ENCODE data around the gene FBL.
"Not testable (repeated sequence)": the region's sequence is repeated elsewhere in the genome, so short reads cannot be mapped to it uniquely, and the experiment has no call there.

Gene FBL

DNA sequence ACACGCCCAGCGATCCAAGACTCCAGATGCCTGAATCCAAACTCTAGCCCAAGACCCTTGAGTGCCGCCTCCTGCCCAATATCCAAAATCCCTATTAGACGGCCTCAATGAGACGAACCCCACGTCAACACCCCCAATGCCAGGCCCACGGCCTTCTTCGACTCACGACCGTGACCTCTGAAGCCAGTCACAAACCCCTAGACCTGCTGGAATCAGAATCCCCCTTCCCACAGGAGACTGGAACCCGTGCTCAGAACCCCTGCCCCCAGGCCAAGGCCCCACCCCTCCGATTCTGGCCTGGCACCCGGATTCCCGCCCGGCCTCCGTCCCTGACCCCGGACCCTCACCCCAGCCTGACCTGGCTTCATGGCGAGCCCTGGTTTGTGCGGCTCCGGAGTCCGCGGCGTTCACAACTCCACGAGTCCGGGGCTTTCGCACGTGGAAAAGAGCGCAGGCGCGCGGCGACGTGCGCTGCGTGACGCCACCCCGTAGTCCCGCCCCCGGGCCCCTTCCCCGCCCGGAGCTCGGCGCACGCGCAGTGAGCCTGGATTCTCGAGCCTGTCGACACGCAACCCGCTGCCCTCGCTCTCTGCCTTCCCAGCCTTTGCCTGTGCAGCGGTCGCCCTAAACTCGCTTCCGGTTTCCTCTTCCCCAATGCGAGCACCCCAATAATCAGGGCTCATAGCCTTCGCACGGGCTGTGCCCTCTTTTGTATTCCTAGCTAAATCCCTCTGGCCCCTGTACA, at the start of gene FBL:
TSS of gene FBL (minus strand) at position 447 of the 745 bp plus-strand sequence. CDS start at position 368, 79 bp downstream.
- peak; percentile 98 for DNase-seq (ENCODE audit: low read depth in 2 of 2)

DNA sequence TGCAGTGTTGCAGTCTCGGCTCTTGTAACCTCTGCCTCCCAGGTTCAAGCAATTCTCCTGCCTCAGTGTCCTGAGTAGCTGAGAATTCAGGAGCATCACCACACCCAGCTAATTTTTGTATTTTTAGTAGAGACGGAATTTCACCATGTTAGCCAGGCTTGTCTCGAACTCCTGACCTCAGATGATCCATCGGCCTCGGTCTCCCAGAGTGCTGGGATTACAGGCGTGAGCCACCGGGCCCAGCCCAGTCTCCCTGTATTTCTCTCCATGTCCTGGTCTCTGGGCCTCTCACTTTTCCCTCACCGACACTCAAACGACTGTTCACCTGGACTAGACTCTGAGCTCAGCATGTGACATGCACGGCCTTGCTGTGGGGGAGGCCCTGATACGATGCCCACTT, 48.9 kb upstream of the FBL start:
- not testable (repeated sequence) for DNase-seq (ENCODE audit: low read depth in 2 of 2)

- not testable (repeated sequence) for DNase-seq (ENCODE audit: low read depth in 2 of 2)
Measured at GRCh38 chr19:39894236-39894606, 48.0 kb upstream of the FBL start.

GRCh38 chr19:39893366-39894235, 47.4 kb upstream of the FBL start:
- DNase-seq (ENCODE audit: low read depth in 2 of 2), result not testable (repeated sequence)

DNA sequence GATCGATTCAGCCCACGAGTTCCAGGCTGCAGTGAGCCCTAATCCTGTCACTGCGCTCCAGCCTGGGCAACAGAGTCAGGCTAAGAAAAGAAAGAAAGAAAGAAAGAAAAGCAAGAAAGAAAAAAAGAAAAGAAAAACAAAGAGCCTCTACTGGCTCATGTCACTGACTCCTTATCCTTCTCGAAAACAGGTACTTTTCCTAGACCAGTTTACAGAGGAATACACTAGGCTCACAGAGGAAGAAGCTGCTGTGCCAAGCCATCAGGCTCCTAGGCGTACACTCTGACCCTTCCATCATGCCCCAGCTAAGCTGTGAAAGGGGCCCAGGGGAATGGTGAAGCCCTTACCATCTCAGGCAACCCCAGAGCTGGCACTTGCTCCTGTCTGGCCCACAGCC, 46.3 kb upstream of the FBL start:
- not testable (repeated sequence) for DNase-seq (ENCODE audit: low read depth in 2 of 2)

DNA sequence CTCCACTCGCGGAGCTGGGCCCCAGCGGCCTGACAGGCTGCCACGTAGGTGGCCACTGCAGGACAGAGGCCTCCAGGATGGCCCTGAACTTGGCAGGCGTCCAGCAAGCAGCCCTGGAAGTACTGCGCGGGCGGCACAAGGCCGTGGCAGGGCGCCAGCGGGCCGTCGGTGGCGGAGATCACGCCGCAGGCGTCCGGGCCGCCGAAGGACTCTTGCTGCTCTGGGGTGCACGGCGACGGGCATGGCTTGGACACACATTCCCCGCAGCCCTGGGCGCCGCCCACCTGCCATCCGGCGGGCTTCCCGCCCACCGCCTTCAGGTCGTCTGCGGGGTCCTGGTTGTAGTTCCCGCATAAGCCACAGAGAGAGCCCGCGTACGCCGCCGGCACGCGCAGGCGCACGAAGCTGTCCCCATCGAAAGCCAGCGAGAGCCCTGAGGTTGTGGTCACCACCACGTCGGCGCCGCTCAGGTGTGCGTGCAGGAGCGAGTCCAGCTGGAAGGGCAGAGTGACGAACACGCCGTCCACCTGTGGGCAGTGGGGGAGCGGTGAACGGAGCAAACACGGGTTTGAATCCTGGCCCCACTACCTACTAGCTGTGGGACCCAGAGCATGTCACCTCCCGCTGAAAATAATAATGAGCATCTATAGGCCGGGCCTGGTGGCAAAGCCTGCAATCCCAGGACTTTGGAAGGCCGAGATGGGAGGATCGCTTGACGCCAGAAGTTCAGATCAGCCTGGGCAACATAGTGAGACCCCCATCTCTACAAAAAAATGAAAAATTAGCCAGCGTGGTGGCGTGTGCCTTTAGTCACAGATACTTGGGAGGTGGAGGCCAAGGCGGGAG, 45.7 kb upstream of the FBL start:
- not testable (repeated sequence) for DNase-seq (ENCODE audit: low read depth in 2 of 2)

DNA sequence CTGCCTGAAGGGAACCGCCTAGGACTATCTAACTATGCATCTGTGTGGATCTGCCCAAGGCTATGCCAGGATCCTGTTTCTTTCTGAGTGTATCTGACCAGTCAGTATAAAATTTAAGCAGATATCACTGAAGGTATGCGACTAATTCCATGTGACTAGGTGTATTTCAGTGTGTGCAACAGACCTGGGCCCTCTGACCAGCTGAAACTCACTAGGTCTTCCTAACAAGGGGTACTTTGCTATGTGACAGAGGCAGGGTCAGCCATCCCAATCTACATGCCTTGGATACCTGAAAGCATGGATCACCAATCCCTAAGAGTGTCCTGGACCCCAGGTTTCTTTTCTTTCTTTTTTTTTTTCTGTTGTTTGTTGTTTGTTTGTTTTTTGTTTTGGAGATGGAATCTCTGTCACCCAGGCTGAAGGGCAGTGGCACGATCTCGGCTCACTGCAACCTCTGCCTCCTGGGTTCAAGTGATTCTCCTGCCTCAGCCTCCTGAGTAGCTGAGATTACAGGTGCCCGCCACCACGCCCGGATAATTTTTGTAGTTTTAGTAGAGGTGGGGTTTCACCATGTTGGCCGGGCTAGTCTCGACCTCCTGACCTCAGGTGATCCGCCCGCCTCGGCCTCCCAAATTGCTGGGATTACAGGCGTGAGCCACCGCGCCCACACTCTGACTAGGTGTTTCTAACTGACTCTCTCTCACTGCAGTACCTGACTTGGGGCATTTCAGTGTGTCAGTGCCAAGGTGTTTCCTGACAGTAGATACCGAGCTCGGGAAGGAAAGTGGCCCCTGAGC, 44.8 kb upstream of the FBL start:
- DNase-seq (ENCODE audit: low read depth in 2 of 2), result no peak

- DNase-seq (ENCODE audit: low read depth in 2 of 2), result not testable (repeated sequence)
Measured at GRCh38 chr19:39889872-39890754, 43.9 kb upstream of the FBL start.

DNA sequence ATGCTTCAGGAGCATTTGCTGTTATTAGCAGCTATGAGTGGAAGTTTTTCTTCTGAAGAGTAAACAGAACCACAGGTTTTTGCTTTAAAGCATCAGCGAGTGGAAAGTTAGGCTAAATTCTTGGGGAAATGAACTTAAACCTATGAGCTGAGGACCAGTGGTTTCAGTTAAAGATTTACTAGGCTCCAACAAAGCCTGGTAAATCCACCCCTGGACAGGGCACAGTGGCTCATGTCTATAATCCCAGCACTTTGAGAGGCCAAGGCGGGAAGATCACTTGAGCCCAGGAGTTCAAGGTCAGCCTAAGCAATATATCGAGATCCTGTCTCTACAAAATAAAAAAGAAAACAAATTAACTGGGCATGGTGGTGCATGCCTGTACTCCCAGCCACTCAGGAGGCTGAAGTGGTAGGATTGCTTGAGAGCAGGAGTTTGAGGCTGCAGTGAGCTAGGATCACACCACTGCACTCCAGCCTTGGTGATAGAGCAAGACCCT, 41.3 kb upstream of the FBL start:
- not testable (repeated sequence) for DNase-seq (ENCODE audit: low read depth in 2 of 2)

DNA sequence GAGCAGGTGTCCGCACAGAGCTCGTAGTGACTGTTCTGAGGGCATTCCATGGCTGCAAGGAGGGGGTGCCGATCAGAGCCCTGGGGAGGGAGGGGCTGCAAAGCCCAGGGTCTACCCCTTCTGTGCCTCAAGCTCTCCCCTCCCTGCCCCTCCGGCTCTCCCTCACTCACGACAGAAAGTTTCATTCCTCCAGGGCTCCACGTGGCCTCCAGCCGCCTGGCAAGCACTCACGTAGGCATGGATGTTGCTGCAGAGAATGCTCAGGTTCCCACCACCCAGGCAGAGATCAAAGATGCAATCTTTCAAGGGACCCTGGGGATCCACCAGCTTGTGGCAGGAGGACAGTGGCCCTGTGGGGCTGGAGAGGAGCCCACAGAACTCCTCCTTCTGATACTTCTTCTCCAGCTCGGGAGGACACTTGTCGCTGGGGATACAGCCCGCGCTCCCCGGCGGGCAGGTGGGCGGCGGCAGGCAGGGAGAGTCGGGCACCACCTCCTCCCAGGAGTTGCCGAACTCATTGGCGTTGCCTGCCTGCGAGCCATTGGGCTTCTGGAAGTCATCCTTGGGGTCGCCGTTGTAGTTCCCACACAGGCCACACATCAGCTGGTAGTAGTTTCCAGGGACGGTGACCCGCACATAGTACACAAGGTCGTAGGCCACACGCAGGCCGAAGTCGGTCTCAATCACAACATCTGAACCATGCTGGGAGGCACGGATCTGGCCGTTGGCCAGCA, 39.8 kb upstream of the FBL start:
- not testable (repeated sequence) for DNase-seq (ENCODE audit: low read depth in 2 of 2)

DNA sequence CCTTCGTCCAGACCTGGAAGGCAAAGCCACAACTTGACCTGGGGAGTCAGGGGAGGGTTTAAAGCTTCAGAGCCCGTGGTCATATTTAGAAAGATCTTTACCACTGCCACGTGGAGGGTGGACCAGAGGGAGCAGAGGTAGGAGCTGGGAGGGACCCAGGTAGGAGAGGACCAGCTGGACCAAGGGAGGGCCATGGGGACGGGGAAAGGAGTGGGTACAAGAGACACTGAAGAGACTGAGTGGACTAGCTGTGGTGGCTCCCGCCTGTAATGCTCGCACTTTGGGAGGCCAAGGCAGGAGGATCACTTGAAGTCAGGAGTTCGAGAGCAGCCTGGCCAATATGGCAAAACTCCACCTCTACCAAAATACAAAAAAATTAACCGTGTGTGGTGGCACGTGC, 38.5 kb upstream of the FBL start:
- not testable (repeated sequence) for DNase-seq (ENCODE audit: low read depth in 2 of 2)

DNA sequence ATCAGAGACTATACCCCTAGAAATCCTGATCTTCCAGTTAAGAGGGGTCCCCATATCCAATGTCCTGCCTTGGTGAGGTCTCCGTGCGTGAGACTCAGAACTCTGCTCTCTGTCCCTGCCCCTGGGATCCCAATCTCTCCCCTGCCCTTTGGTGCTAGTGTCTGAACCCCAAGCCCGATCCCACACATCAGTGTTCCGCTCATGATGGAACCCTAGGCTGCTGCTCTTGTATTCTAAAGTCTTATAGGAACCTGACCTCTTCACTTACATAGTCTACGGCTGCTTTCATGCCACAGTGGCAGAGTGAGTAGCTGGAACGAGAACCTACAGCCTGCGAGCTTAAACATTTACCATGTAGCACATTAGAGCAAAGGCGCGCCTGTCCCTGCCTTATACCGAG, 36.5 kb upstream of the FBL start:
- not testable (repeated sequence) for DNase-seq (ENCODE audit: low read depth in 2 of 2)

DNA sequence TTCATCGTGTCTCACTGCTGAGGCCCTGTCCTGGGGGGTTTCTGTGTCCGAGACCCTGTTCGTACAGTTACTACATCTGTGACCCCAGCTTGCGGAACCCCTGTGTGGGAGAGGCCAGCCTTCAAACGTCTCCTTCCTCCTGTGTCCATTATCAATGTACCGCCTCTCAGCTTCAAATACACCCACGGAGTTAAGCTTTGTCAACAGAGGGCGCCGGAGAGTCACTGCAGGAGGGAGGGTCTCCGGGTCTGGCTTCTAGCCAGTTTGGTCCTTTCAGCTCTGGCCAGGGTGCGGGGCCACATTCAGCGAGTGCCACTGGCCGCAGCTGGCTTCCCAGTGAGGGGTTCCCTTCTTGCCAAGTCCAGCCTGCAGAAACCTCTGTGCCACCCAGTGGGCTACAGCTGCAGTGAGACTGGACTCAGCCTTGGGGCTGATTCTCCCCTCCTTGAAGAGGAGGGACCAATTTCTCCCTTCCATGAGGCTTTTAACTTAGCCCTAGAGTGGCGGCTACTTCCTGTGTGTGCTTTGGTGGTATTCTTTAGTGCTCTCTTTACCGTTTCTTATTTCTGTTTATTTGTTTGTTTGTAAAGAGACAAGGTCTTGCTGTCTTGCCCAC, 35.4 kb upstream of the FBL start:
- DNase-seq (ENCODE audit: low read depth in 2 of 2), result peak in 1 of 2 donors; percentile 27

- not testable (repeated sequence) for DNase-seq (ENCODE audit: low read depth in 2 of 2)
Measured at GRCh38 chr19:39880241-39880640, 34.1 kb upstream of the FBL start.

GRCh38 chr19:39879796-39880195, 33.6 kb upstream of the FBL start:
- DNase-seq (ENCODE audit: low read depth in 2 of 2), result not testable (repeated sequence)

DNA sequence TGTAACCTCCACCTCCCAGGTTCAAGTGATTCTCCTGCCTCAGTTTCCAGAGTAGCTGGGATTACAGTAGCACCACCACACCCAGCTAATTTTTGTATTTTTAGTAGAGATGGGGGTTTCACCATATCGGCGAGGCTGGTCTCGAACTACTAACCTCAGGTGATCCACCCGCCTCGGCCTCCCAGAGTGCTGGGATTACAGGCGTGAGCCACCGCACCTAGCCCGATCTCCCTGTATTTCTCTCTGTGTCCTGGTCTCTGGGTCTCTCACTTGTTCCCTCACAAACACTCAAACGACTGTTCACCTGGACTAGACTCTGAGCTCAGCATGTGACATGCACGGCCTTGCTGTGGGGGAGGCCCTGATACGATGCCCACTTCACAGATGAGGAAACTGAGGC, 32.7 kb upstream of the FBL start:
- not testable (repeated sequence) for DNase-seq (ENCODE audit: low read depth in 2 of 2)

GRCh38 chr19:39878398-39878797, 32.2 kb upstream of the FBL start:
- no peak for DNase-seq (ENCODE audit: low read depth in 2 of 2)

DNA sequence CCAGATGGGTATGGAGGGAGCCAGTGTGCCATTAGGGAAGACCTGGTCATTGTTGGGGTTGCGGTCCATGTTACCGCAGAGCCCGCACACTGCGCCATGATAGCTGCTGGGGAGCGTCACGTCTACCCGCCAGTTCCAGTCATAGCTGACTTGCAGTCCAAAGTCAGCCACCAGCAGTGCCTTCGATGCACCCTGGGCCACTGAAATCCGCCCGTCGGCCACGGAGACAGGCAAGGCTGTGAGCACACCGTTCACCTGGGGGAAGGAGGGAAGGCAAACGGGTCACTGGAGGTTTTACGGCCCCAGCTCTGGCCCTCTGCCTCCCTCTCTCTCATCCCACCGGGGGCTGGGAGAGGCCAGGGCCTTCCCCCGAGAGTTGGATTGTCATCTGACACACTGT, 31.8 kb upstream of the FBL start:
- DNase-seq (ENCODE audit: low read depth in 2 of 2), result not testable (repeated sequence)

DNA sequence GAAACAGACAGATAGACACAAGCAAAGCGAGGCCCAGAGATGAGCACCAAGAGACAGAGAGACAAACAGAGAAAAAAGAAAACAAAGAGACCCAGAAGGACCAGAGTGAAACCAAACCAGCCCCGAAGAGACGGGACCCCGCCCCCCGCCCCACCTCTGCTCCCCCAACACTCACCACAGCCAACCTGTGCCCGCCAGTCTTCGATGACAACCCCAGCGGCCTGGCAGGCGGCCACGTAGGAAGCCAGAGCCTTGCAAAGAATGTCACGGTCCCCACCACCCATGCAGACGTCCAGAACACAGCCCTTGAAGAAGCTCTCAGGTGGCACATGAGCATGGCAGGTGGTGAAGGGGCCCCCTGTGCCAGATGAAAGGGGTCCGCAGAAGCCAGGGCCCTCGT, 31.3 kb upstream of the FBL start:
- not testable (repeated sequence) for DNase-seq (ENCODE audit: low read depth in 2 of 2)
